Erythroblast (primary cell): ENCODE results near the gene MRRF.

Source experiments
- DNase-seq, 2 experiments: peaks; one replicate each; lab custom pipeline; 2025; lab: John Stamatoyannopoulos, UW
- GATA1 ChIP-seq: IDR thresholded peaks from 2 replicates; pipeline ENCODE4 v1.6.1; 2011; ENCODE audit warnings: low read depth, mild to moderate bottlenecking, control low read depth, low read length, moderate library complexity
- POLR2A ChIP-seq: IDR thresholded peaks from 2 replicates; pipeline ENCODE4 v1.6.1; 2011; ENCODE audit warnings: mild to moderate bottlenecking, low read length

MRRF gene

GRCh38 chr9:122372856-122373845, 108.5 kb downstream of the MRRF start:
- TF ChIP-seq POLR2A (no peak), GATA1 (no peak)
- DNase-seq, result no peak

GRCh38 chr9:122374885-122375420, 110.3 kb downstream of the MRRF start:
- TF ChIP-seq GATA1 (no peak), POLR2A (peak; percentile 68)
- peak; percentile 71 to 73 for DNase-seq

GRCh38 chr9:122376796-122377195, 112.1 kb downstream of the MRRF start:
- no peak for TF ChIP-seq POLR2A
- TF ChIP-seq GATA1, result no peak
- DNase-seq, result no peak

- no peak for TF ChIP-seq POLR2A
- no peak for TF ChIP-seq GATA1
- DNase-seq, result peak; percentile 62 to 64
Observed at GRCh38 chr9:122377241-122378164, 112.8 kb downstream of the MRRF start.

- TF ChIP-seq GATA1, result no peak
- no peak for TF ChIP-seq POLR2A
Observed at GRCh38 chr9:122378236-122378635, 113.6 kb downstream of the MRRF start.

GRCh38 chr9:122379340-122379739, 114.7 kb downstream of the MRRF start:
- TF ChIP-seq POLR2A (no peak), GATA1 (no peak)
- peak; percentile 49 to 61 for DNase-seq

More at GRCh38 chr9:122378236-122378635, 113.6 kb downstream of the MRRF start:
- DNase-seq, result no peak

GRCh38 chr9:122380293-122380692, 115.6 kb downstream of the MRRF start:
- TF ChIP-seq GATA1 (no peak), POLR2A (no peak)
- no peak for DNase-seq
